NCI-H146 (cell line): Measurements from ENCODE around the gene FGF12.

ENCODE experiments used
- DNase-seq: peaks from one replicate; lab custom pipeline; 2025; lab: John Stamatoyannopoulos, UW

Gene FGF12

GRCh38 chr3:192258721-192259120 is 468.6 kb downstream of the FGF12 start:
- DNase-seq = no peak

- DNase-seq = no peak
Measured at GRCh38 chr3:192255839-192256238, 471.5 kb downstream of the FGF12 start.

- DNase-seq = no peak
Measured at GRCh38 chr3:192253138-192253887, 474.0 kb downstream of the FGF12 start.

- no peak for DNase-seq
Measured at GRCh38 chr3:192249516-192249915, 477.8 kb downstream of the FGF12 start.

GRCh38 chr3:192246847-192247559 is 480.3 kb downstream of the FGF12 start:
- DNase-seq = peak; percentile 22

GRCh38 chr3:192244591-192244990 is 482.8 kb downstream of the FGF12 start:
- no peak for DNase-seq

GRCh38 chr3:192239956-192240355 is 487.4 kb downstream of the FGF12 start:
- DNase-seq = no peak

GRCh38 chr3:192237992-192238608 is 489.2 kb downstream of the FGF12 start:
- peak; percentile 44 for DNase-seq

GRCh38 chr3:192229866-192230265 is 497.5 kb downstream of the FGF12 start:
- DNase-seq = no peak

- DNase-seq = no peak
Measured at GRCh38 chr3:192224634-192225155, 502.6 kb downstream of the FGF12 start.

GRCh38 chr3:192223815-192224214 is 503.5 kb downstream of the FGF12 start:
- DNase-seq = peak; percentile 67

GRCh38 chr3:192220915-192221314 is 506.4 kb downstream of the FGF12 start:
- DNase-seq = no peak

GRCh38 chr3:192219926-192220325 is 507.4 kb downstream of the FGF12 start:
- DNase-seq = no peak

GRCh38 chr3:192216067-192216466 is 511.3 kb downstream of the FGF12 start:
- DNase-seq = no peak

GRCh38 chr3:192212979-192213378 is 514.4 kb downstream of the FGF12 start:
- no peak for DNase-seq

GRCh38 chr3:192212335-192212734 is 515.0 kb downstream of the FGF12 start:
- no peak for DNase-seq

GRCh38 chr3:192207651-192208050 is 519.7 kb downstream of the FGF12 start:
- DNase-seq = peak; percentile 13

GRCh38 chr3:192207239-192207638 is 520.1 kb downstream of the FGF12 start:
- no peak for DNase-seq

- no peak for DNase-seq
Measured at GRCh38 chr3:192194085-192194484, 533.3 kb downstream of the FGF12 start.

GRCh38 chr3:192188218-192188835 is 539.0 kb downstream of the FGF12 start:
- peak; percentile 76 for DNase-seq

GRCh38 chr3:192187485-192188051 is 539.8 kb downstream of the FGF12 start:
- no peak for DNase-seq

GRCh38 chr3:192186498-192186897 is 540.8 kb downstream of the FGF12 start:
- no peak for DNase-seq
